Stimulated activated CD8-positive, alpha-beta memory T cell treated with anti-CD3 and anti-CD28 coated beads, Interleukin-7, amount 100 ng/mL, for 24 hours (primary cell): ENCODE results near the gene TNFAIP1.
"Not testable (repeated sequence)": the region's sequence is repeated elsewhere in the genome, so short reads cannot be mapped to it uniquely, and the experiment has no call there.

Source experiments
- DNase-seq: peaks from one replicate; pipeline ENCODE4 v3.0.0-alpha.2; 2020; ENCODE audit warnings: low read depth

Gene TNFAIP1

DNA sequence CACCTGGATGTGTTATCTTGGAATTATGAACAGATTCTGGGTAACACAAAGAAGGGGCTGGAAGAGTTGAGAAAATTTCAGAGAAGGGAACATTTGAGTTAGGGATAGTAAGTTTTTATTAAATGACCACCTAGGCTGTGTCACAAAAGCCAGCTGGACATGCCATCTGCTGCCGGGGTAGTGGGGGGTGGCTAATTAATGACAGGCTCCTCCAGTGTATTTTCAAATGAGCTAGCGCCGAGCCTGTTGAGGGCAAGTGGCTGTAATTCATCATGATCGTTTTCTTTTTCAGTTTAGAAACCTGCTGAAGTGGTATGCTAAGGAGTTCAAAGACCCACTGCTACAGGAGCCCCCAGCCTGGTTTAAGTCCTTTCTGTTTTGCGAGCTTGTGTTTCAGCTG is 10.3 kb upstream of the TNFAIP1 start:
- no peak for DNase-seq

DNA sequence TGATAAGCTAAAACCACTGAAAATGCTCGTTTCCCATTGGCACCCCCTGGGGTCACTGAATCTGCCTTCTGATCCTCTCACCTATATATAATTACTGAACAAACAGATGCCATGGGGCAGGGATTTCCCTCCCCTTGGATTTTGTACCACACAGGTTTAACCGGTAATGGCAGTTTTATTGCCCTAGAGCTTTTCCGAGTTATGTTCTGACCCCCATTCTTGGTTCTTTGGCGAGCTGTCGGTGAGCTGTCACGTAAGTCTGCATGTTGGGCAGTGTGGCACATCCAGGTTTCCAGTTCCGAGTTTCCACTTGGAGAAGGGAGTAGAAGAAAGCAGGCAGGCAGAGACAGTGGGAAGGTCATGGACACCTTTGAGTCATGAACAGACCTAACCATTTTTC is 9.4 kb upstream of the TNFAIP1 start:
- DNase-seq, result no peak

DNA sequence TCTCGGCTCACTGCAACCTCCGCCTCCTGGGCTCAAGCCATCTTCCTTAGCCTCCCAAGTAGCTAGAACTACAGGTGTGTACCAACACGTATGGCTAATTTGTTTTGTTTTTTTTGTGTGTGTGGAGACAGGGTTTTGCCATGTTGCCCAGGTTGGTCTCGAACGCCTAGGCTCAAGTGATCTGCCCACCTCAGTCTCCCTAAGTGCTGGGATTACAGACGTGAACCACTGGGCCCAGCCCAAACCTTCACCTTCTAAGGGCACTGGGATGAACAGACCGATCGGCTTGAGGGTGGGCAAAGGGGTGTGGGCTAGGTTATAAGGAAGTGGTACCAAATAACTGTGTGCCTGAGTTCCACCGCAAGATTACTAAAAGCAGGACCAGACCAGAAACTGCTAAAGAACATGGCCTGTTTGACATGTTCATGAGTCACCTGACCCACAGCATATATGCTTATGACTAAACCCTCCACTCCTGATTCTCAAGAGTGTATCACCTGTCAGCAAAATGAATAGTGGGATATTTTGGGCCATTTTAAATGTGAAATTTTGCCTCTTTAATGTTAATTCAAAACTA is 8.4 kb upstream of the TNFAIP1 start:
- no peak for DNase-seq

DNA sequence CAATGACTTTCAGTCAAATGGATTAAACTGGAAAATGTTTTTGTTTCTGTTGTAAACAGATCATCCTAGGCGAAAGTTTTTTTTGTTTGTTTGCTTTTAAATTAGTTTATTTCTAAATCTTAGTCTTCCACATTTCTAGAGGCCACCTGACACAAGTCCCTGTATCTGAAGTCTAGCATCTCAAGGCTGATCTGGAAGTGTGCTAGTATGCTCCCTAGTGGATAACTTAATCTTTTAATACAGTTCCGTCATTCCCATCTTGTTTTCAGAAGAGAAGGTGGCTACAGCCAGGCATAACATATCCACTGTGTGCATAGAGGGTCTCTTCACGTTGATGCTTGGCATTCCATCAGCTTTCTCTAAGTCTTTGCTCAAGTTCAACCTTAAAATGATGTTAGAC is 7.9 kb upstream of the TNFAIP1 start:
- DNase-seq, result no peak

DNA sequence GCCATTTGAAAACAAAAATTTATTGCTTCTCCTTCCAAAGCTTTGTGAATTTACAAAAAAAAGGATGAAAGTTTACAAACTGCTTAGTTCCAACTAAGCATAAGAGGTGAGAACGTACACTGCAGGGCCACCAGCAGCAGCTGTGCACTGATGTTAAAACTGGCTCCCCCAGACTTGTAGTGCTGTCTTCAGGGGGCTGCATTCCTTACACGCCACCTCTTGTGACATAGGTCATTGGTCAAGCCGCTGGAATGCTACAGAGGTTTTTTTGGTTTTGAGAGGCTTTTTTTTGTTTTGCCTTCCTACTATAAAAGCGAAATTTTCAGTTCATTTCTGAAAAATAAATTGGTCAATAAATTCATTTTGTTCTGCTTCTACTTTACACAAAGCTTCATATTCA is 7.2 kb upstream of the TNFAIP1 start:
- DNase-seq, result no peak

DNA sequence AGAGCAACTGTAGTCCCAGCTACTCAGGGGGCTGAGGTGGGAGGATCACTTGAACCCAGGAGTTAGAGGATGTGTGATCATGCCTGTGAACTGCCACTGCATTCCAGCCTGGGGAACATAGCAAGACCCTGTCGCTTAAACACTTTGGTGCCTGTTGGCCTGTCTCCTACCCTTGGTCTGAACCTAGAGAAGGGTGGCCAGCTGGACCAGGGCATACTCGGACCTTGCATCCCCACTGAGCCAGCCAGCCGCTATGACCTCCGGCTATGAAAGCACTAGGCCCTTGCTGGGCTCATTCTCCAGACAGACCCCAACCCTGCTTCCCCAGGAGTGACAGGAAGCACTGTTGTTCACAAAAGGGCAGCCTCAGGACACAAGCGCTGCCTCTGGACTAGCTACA is 4.9 kb upstream of the TNFAIP1 start:
- no peak for DNase-seq

DNA sequence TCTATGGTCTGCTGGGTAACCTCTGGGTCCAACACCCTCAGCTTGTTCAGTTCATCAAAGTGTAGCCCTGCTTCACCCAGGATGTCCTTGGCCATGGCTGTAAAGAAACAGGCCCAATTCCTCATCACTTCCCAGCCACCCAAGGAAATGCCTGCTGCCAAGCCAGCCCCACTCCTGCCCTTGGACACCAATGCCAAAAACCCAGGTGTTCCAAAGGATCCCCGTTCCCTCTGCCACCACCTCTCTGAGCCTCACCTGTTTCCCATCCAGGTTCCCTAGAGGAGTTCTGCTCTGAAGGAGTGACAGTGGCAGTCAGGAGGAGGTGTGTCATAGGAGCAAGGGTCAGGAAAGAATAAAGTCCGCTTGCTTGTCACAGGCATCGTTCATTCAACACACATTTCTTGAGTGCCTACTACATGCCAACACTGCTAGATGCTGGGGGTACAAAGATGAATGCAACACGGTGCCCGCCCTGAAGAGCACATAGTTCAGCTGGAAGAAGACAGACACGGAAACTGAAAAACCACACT is 3.6 kb upstream of the TNFAIP1 start:
- no peak for DNase-seq

DNA sequence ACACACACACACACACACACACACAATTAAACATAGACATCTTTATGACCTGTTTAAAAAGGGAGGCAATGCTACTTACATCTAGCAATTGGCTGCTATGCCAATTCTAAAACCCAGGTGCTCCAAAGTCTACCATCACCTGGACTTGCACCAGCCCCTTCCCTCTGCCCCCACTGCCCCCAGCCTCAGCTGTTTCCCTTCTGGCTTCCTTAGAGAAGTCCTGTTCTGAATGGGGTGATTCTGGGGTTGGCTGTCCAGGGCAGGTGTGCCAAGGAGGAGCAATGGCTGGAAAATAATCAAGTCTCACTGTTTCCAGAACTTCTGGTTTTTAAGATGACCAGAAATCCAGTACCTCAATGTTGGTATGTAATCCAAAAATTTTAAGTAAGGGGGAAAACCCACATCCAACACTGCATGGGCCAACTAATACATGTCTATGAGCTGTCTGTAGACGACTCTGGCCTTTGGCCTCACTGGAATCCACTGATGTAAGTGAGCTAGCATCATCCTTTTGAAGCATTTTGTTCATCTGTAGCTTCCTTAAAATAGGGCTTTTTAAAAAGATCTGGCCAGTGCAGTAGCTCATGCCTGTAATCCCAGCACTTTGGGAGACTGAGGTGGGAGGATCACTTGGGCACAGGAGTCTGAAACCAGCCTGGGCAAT is 2.3 kb upstream of the TNFAIP1 start:
- DNase-seq, result no peak

DNA sequence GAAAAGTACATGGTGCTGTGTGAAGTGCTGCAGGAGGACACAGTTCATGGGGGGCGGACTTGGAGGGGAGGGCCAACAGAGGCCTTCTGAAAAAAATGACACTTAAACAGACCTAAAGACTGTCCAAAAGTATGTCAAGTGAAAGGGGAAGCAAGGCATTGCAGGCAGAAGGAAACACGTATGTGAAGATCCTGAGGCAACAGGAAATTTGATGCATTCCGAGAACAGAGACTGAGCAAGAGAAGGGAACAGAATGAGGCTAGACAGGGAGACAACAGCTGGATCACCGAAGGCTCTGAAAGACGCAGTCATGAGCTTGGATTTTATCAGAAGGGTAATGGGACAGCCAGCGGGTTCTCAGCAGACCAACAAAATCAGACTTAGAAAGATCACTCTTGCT is 1.4 kb upstream of the TNFAIP1 start:
- no peak for DNase-seq

DNA sequence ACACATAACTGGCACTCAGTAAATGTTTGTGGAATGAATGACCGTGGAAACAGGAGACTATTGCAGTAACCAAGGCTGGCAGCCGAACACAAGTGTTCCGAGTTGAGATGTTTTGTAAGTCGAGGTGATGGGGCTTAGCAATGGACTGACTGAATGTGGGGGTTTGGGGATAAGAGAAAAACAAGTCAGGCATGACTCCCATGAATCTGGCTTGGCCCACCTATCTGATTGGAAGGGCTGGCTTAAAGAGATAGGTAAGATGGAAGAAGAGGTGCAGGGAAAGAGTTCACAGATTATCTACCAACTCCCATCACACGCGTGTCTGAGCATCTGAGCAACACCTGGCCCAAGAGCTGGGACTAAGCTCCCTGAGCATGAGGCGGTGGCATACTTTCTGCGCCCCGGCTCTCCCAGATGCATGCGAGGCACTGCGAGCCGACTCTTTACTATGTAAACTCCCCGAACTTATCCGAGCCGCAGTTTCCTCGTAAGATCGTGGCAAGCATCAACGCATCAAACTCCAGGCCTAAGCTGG is 828 bp upstream of the TNFAIP1 start:
- no peak for DNase-seq

DNA sequence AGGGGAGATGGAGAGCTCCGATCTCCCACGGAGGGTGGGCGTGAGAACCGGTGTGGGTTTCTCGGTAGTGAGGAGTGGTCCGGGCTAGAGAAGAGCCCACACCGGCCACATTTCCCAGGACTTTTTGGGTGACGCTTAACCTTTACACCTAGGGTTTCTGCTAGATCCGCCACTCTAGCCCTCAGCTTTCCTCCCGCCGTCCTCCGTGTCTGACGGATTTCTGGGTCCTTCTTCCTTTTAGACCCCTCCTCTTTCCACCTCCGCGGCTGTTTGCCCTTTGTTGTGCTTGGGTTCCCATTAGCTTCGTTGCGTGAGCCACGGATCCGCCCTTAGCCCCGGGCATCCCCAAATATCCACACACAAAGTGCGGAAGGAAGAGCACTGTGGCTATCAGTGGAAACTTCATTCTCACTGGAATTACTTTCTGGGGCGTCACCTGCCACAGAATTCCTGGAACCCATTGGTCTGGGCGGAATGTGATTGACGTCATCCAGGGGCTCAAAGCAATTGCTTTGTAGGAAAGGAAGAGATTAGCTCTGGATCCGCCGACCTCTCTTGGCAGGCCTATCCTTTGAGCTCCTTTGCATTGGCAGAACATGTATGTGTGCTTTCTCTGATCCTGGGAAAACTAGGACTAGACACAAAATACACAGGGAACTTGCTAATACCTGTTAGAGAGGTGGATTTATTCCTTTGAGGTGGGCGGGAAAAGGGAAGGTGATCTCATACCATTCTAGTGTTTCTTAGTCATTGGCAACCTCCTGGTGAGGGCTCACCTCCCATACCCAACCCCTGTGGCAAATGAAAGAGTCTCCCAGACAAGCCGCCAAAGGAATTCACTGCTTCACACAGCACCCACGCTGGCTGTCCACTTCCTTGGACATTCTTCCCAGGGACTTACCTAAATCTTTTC is 654 bp downstream of the TNFAIP1 start:
- no peak for DNase-seq

DNA sequence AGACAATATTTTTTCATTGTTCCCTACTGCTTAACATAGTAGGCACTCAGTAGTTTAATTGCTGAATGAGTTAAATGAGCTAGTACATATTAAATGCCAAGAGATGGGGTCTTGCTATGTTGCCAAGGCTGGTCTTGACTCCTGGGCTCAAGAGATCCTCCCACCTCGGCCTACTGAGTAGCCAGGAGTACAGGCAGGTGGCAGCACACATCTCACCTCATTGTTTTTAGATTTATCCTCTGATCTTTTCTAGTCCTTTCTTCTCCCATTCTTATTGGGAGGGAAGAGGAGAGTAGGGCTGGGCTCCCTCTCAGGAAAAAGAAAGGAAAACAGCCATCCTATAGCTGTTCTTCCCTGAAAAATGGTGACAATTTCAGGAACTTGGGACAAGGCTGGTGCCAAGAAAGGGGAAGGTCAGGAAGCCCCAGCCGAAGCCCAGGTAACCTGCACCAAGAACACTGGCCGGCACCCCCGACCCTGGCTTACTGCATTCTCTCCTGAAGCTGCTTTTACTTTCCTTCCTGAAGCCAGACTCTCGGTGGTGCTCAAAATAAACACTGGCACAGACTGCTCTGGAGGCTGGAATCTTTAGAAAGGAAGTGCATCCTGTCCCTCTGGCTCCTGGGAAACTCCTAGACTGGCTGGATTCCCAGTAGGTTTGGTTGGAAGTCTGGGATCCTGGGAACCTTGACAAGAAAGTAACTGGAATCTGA is 2.7 kb downstream of the TNFAIP1 start:
- DNase-seq, result no peak

DNA sequence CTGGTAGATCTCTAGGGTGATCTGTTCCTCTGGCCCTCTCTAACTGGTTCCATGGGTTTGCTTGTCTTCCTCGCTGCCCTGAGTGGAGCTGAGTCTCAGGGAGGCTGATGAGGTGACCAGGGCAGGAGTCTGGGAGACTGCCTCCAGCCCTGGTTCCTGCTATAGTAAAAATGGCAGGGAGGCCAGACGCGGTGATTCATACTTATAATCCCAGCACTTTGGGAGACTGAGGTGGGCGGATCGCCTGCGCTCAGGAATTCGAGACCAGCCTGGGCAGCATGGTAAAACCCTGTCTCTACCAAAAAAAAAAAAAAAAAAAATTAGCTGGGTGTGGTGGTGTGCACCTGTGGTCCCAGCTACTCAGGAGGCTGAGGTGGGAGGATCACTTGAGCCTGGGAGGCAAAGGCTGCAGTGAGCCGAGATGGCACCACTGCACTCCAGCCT is 3.2 kb downstream of the TNFAIP1 start:
- DNase-seq, result not testable (repeated sequence)

DNA sequence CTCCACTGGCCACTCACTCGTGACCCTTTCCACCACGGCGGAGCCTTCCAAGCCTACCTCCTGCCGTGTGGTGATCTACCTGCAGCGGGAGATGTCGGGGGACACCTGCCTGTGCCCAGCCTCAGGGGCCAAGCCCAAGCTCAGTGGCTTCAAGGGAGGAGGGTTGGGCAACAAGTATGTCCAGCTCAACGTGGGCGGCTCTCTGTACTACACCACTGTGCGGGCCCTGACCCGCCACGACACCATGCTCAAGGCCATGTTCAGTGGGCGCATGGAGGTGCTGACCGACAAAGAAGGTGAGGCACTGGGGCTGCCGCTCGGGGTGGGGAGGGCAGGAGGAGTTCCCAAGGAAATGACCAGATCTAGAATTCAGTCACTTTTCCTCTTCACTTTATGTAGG is 3.9 kb downstream of the TNFAIP1 start:
- no peak for DNase-seq

DNA sequence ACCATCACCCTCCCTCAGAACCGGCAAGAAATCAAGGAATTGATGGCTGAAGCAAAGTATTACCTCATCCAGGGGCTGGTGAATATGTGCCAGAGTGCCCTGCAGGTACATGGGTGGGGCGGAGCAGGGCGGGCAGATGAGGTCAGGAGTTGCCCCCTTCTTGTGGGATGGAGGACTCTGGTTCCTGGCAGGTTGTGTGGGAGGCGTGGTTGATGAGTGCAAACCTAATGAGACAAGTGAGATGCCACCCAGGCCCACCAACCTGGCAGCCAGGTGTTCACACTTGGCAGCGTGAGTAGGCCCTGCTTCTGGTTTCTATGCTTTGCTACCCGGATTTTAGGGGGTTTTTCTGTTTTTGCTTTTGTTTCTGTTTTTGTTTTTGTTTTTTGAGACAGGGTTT is 4.8 kb downstream of the TNFAIP1 start:
- DNase-seq, result no peak

DNA sequence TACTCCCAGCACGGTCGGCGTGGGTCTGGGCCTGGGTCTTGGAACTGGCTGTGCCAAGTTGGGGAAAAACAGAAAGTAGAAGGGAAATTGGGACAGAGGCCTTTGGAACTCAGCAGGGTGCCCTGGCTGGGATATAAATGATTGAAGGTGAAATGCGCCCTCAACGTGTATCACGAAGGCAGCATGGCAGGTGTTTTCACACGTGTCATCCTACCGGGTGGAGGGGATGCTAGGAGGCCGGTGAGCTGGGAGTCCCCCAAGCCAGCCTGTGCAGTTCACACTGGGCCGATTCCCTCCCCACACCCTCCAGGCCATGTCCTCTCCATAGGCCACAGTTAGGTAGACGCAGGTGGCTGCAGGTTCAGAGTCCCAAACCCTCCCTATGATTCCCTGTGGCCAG is 6.0 kb downstream of the TNFAIP1 start:
- DNase-seq, result no peak

DNA sequence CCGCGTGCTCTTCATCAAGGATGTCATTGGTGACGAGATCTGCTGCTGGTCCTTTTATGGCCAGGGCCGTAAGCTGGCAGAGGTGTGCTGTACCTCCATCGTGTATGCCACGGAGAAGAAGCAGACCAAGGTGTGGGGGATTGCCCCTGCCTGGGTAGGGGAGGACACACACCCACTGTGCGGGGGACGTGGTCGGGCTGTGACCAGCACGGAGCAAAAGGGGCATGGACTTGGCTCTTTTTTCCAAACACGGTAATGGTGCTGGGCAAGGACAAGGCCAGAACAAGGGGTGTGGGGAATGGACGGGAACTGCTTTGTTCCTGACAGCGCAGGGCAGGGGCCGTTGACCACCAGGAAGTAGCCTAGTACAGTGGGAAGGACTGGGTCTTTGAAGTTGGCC is 6.8 kb downstream of the TNFAIP1 start:
- no peak for DNase-seq

DNA sequence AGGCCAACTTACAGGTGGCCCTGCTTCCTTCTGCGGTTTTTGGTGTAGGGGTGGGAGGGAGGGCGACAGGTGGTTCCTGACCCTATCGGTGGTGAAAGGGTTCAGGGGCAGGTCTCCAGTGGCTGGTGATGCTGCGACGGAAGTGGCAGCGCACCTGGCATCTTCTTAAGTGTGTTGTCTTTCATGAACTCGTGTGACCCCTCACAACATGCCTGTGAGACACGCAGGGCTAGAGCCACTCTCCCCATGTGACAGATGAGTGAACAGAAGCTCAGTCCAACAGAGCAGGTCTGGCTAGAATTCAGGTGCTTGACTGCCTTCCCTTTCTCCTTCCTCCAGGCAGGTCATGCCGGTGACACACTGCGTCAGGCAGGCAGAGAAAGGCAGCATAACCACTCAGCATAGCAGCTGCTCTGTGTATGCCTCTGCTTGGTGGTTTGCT is 8.0 kb downstream of the TNFAIP1 start:
- no peak for DNase-seq

DNA sequence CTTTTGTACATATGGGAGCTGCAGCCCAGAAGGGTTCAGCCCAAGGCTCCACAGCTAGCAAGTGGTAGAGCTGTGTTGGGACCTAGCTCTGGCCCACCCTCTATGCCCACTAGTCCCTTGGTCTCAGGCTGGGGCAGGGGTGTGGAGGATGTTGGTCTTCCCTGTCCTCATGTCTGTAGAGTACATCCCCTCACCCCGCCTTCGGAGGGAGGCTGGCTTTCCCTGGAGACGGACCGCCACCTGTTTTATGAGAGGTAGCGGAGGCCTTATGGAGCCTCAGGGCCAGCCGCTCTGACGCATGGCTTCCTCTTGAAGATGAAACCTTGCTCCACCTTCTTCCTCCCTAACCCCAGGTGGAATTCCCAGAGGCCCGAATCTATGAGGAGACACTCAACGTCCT is 8.4 kb downstream of the TNFAIP1 start:
- no peak for DNase-seq

DNA sequence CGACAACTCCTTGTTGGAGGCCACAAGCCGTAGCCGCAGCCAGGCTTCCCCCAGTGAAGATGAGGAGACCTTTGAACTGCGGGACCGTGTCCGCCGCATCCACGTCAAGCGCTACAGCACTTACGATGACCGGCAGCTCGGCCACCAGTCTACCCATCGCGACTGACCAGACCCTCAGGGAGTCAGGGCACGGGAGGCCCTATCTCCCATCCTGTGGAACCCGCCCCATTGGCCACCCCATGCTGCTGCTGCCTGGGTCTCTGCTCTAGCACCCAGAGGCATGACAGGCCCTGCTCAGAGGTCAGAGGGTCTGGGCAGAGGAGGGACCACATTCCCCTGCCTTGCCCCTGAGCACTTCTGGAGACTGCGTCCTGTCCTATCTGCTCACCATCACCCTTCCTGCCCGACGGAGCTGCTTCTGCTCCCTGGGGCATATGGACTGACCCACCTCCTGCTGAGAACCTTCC is 8.9 kb downstream of the TNFAIP1 start:
- DNase-seq, result no peak

DNA sequence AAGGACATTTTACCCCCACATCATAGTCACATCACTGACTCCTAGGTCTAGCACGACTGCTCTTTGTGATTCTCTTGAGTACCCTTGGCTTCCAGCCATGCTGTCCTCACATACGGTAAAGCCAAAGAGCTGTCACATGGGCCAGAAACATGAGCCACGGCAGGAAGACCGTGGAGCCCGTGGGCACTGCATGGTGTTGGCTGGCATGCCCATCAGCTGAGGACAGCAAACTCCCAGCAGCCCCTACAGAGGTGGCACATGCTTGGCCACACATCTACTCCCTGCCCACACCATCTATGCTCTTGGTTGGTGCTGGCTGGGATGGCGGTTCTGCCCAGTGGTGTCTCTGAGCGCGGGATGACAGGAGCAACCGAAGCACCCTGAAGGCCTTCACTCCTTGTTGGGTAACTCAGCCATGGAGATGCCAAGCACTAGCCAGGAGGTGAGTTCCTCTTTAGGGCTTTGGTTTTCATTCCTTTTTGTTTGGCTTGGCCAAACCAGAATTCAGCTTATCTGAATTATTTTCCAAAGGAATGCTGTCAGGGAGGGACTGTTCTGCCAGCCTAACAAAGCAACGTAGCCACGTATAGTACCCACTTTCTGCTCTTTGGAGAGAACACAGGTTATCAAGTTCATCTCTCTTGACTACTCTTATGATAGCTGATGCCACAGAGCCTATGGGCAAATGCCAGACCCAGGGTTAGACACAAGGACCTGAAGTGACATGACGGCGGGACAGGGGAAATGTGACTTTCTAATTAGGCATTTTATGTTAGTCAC is 10.0 kb downstream of the TNFAIP1 start:
- DNase-seq, result no peak
